Natural killer cell (primary cell): ENCODE measurements around the gene PCDHA13. TPM values are rescaled to one million over a fixed set of nuclear protein-coding genes. Genes with fewer than 3 reads are reported as not detected.

ENCODE experiments used
- ATAC-seq, 3 donors: fragments of 150-1000 bp in 2 of 3; fragments of 200-7000 bp in 1 of 3; cut with Tn5 transposase; 1 replicate in 1 of 3; 2 replicates in 2 of 3; pipeline ENCODE4 v1.10.0; 2021; ENCODE audit warnings: mild to moderate bottlenecking in 2 of 3, moderate library complexity in 2 of 3
- DNase-seq, 2 donors: peaks; one replicate each; pipeline versions ENCODE4 v3.0.0 to v3.0.0-alpha.2; 2013 to 2021; ENCODE audit warnings: mixed read lengths in 1 of 2
- H3K27ac ChIP-seq: one replicate; pipeline ENCODE4 v1.5.1; 2013; ENCODE audit warnings: mild to moderate bottlenecking, low read length
- H3K27me3 ChIP-seq: one replicate; pipeline ENCODE4 v1.6.1; 2013; ENCODE audit warnings: low read length; ENCODE audit not compliant: control insufficient read depth, insufficient read depth
- H3K36me3 ChIP-seq: one replicate; pipeline ENCODE4 v1.6.1; 2013; ENCODE audit warnings: low read length; ENCODE audit not compliant: control insufficient read depth, insufficient read depth
- H3K4me1 ChIP-seq: one replicate; pipeline ENCODE4 v1.6.1; 2013; ENCODE audit warnings: low read length; ENCODE audit not compliant: control insufficient read depth, insufficient read depth
- H3K4me3 ChIP-seq: one replicate; pipeline ENCODE4 v1.5.1; 2013; ENCODE audit warnings: low read length
- H3K9me3 ChIP-seq: one replicate; pipeline ENCODE4 v1.6.1; 2013; ENCODE audit warnings: low read length; ENCODE audit not compliant: control insufficient read depth, insufficient read depth
- H3K27ac Mint-ChIP-seq, 2 donors: one replicate each; pipeline ENCODE4 v1.8.0; 2022; ENCODE audit warnings: mild to moderate bottlenecking in 2 of 2, mixed read lengths in 2 of 2, moderate library complexity in 1 of 2
- H3K27me3 Mint-ChIP-seq, 2 donors: one replicate each; pipeline ENCODE4 v1.8.0; 2022; ENCODE audit warnings: low read depth in 2 of 2, mixed read lengths in 2 of 2
- H3K36me3 Mint-ChIP-seq: one replicate; pipeline ENCODE4 v1.8.0; 2022; ENCODE audit warnings: mixed read lengths
- H3K4me1 Mint-ChIP-seq, 2 donors: one replicate each; pipeline ENCODE4 v1.8.0; 2022; ENCODE audit warnings: mixed read lengths in 2 of 2
- H3K4me3 Mint-ChIP-seq: one replicate; pipeline ENCODE4 v1.8.0; 2022; ENCODE audit warnings: mild to moderate bottlenecking, moderate library complexity, mixed read lengths
- H3K9me3 Mint-ChIP-seq, 2 donors: one replicate each; pipeline ENCODE4 v1.8.0; 2022; ENCODE audit warnings: mixed read lengths in 2 of 2
- CTCF ChIP-seq: fragments of 200-600 bp; IDR thresholded peaks from one replicate; pipeline ENCODE4 v1.8.0; 2022; ENCODE audit warnings: antibody characterized with exemption
- WGBS: methylation state at CpG from one replicate; pipeline ENCODE4 v1.1.7; 2013; ENCODE audit warnings: missing lambda C conversion rate; ENCODE audit not compliant: insufficient coverage; 5-methylcytosine and 5-hydroxymethylcytosine counted together
- intact Hi-C: fragments of 100-400 bp; cut with micrococcal nuclease; formaldehyde crosslinking; loops from one replicate; pipeline ENCODE4 v1.14.2; 2022
- total RNA-seq, 4 donors: library from RNA; stranded (reverse); fragments of 120-200 nt in 1 of 4; gene quantifications; one replicate each; pipeline versions ENCODE4 v1.2.3 to v1.2.4, GENCODE V29; 2013 to 2022

PCDHA13 gene
- total RNA-seq, 3 donors from 2014 or later (not counting 1 experiment from before 2014, with no cell fraction given) = not detected

- intact Hi-C loops = no loop called here
- no peak for ATAC-seq
- no peaks in the 10 kb centered on the region for H3K36me3 Mint-ChIP-seq
Observed at GRCh38 chr5:140877262-140877581, 4.7 kb upstream of the PCDHA13 start.

GRCh38 chr5:140882591-140882899, 621 bp downstream of the PCDHA13 start:
- Mint-ChIP-seq H3K9me3 (peaks cover 9 to 19% of the 10 kb centered on the region in 2 donors), H3K4me3 (no peak overlapping the region), H3K27me3 (peaks cover 6% of the 10 kb centered on the region in 2 donors), H3K36me3 (no peaks in the 10 kb centered on the region), H3K27ac (no peak overlapping the region), H3K4me1 (no peaks in the 10 kb centered on the region)
- no peaks in the 10 kb centered on the region for H3K4me1 ChIP-seq
- no peak for ATAC-seq
- H3K36me3 ChIP-seq = no peaks in the 10 kb centered on the region
- 27% methylated on average over 12 of the region's 12 CpGs for WGBS
- H3K4me3 ChIP-seq = no peak overlapping the region
- no peak overlapping the region for H3K27ac ChIP-seq
- intact Hi-C loops = no loop called here
- TF ChIP-seq CTCF = no peak
- H3K9me3 ChIP-seq = peaks cover 14% of the 10 kb centered on the region
- no peak for DNase-seq
- peaks cover 5% of the 10 kb centered on the region for H3K27me3 ChIP-seq

More at GRCh38 chr5:140877262-140877581, 4.7 kb upstream of the PCDHA13 start:
- no peaks in the 10 kb centered on the region for H3K4me1 ChIP-seq
- no peak overlapping the region for H3K27ac ChIP-seq
- H3K9me3 ChIP-seq = peaks cover 17% of the 10 kb centered on the region
- WGBS = 48% methylated on average over 37 of the region's 37 CpGs
- peaks cover 8 to 16% of the 10 kb centered on the region in 2 donors for H3K9me3 Mint-ChIP-seq
- peaks cover 6% of the 10 kb centered on the region in 2 donors for H3K27me3 Mint-ChIP-seq
- no peaks in the 10 kb centered on the region for H3K4me1 Mint-ChIP-seq
- no peak overlapping the region for H3K4me3 Mint-ChIP-seq
- TF ChIP-seq CTCF = no peak
- DNase-seq = no peak
- H3K27ac Mint-ChIP-seq = no peak overlapping the region
- H3K27me3 ChIP-seq = peaks cover 6% of the 10 kb centered on the region
- no peak overlapping the region for H3K4me3 ChIP-seq
- H3K36me3 ChIP-seq = no peaks in the 10 kb centered on the region

GRCh38 chr5:140883373-140883772, 1.4 kb downstream of the PCDHA13 start:
- intact Hi-C loops = no loop called here
- H3K36me3 ChIP-seq = no peaks in the 10 kb centered on the region
- ATAC-seq = no peak
- peaks cover 5% of the 10 kb centered on the region for H3K27me3 ChIP-seq
- Mint-ChIP-seq H3K36me3 (no peaks in the 10 kb centered on the region), H3K27ac (no peak overlapping the region), H3K9me3 (peaks cover 11 to 20% of the 10 kb centered on the region in 2 donors), H3K4me3 (no peak overlapping the region), H3K4me1 (no peaks in the 10 kb centered on the region), H3K27me3 (peaks cover 6% of the 10 kb centered on the region in 2 donors)
- H3K27ac ChIP-seq = no peak overlapping the region
- 52% methylated on average over 41 of the region's 41 CpGs for WGBS
- no peak for DNase-seq
- H3K4me1 ChIP-seq = no peaks in the 10 kb centered on the region
- H3K4me3 ChIP-seq = no peak overlapping the region
- H3K9me3 ChIP-seq = peaks cover 14% of the 10 kb centered on the region
- TF ChIP-seq CTCF = no peak

GRCh38 chr5:140883927-140884697, 2.2 kb downstream of the PCDHA13 start:
- Histone ChIP-seq H3K4me1 (no peaks in the 10 kb centered on the region), H3K27me3 (peaks cover 5% of the 10 kb centered on the region), H3K27ac (no peak overlapping the region), H3K36me3 (no peaks in the 10 kb centered on the region), H3K9me3 (peaks cover 14% of the 10 kb centered on the region), H3K4me3 (no peak overlapping the region)
- ATAC-seq = no peak
- no peaks in the 10 kb centered on the region for H3K4me1 Mint-ChIP-seq
- peaks cover 6% of the 10 kb centered on the region in 2 donors for H3K27me3 Mint-ChIP-seq
- no peak overlapping the region for H3K4me3 Mint-ChIP-seq
- intact Hi-C loops = no loop called here
- TF ChIP-seq CTCF = no peak
- no peaks in the 10 kb centered on the region for H3K36me3 Mint-ChIP-seq
- 46% methylated on average over 79 of the region's 79 CpGs for WGBS
- no peak for DNase-seq
- H3K9me3 Mint-ChIP-seq = peaks cover 9 to 17% of the 10 kb centered on the region in 2 donors
- H3K27ac Mint-ChIP-seq = no peak overlapping the region
